Stimulated activated CD8-positive, alpha-beta memory T cell treated with anti-CD3 and anti-CD28 coated beads, Interleukin-7, amount 100 ng/mL, for 48 hours (primary cell): Measurements from ENCODE around the gene YBX1.
"Not testable (repeated sequence)": the region's sequence is repeated elsewhere in the genome, so short reads cannot be mapped to it uniquely, and the experiment has no call there.

ENCODE experiments used
- DNase-seq, 2 donors: peaks; one replicate each; pipeline ENCODE4 v3.0.0-alpha.2; 2020; ENCODE audit warnings: low read depth in 1 of 2; ENCODE audit errors: extremely low read depth in 1 of 2

Gene YBX1

GRCh38 chr1:42686418-42686817 lies 4.2 kb downstream of the YBX1 start:
- DNase-seq = no peak

GRCh38 chr1:42689912-42690311 lies 7.7 kb downstream of the YBX1 start:
- no peak for DNase-seq

- no peak for DNase-seq
Measured at GRCh38 chr1:42690477-42691156, 8.4 kb downstream of the YBX1 start.

GRCh38 chr1:42691157-42691498 lies 8.9 kb downstream of the YBX1 start:
- no peak for DNase-seq

GRCh38 chr1:42692461-42692860 lies 10.2 kb downstream of the YBX1 start:
- no peak for DNase-seq

GRCh38 chr1:42692911-42693310 lies 10.7 kb downstream of the YBX1 start:
- DNase-seq = no peak

GRCh38 chr1:42698081-42698813 lies 16.0 kb downstream of the YBX1 start:
- DNase-seq = no peak

- DNase-seq = no peak
Measured at GRCh38 chr1:42700006-42700405, 17.8 kb downstream of the YBX1 start.

GRCh38 chr1:42703888-42704464 lies 21.8 kb downstream of the YBX1 start:
- DNase-seq = no peak

GRCh38 chr1:42712808-42713207 lies 30.6 kb downstream of the YBX1 start:
- not testable (repeated sequence) for DNase-seq

- DNase-seq = no peak
Measured at GRCh38 chr1:42713293-42713692, 31.1 kb downstream of the YBX1 start.

- not testable (repeated sequence) for DNase-seq
Measured at GRCh38 chr1:42714441-42714840, 32.2 kb downstream of the YBX1 start.

GRCh38 chr1:42720868-42721267 lies 38.6 kb downstream of the YBX1 start:
- DNase-seq = no peak

- no peak for DNase-seq
Measured at GRCh38 chr1:42721926-42722325, 39.7 kb downstream of the YBX1 start.

GRCh38 chr1:42722403-42722802 lies 40.2 kb downstream of the YBX1 start:
- not testable (repeated sequence) for DNase-seq

- no peak for DNase-seq
Measured at GRCh38 chr1:42723511-42723910, 41.3 kb downstream of the YBX1 start.

GRCh38 chr1:42725820-42726219 lies 43.6 kb downstream of the YBX1 start:
- DNase-seq = not testable (repeated sequence)

GRCh38 chr1:42730002-42730401 lies 47.8 kb downstream of the YBX1 start:
- DNase-seq = no peak

GRCh38 chr1:42730988-42731387 lies 48.8 kb downstream of the YBX1 start:
- DNase-seq = peak in 1 of 2 donors; percentile 45

GRCh38 chr1:42731585-42731984 lies 49.4 kb downstream of the YBX1 start:
- DNase-seq = no peak

GRCh38 chr1:42732126-42732680 lies 50.0 kb downstream of the YBX1 start:
- no peak for DNase-seq
